Neural crest cell (in vitro differentiated cells): ENCODE data around the gene P2RX4. TPM values are rescaled to one million over a fixed set of nuclear protein-coding genes. Genes with fewer than 3 reads are reported as not detected.

ENCODE experiments used
- DNase-seq: peaks from one replicate; pipeline ENCODE4 v3.0.0; 2021; ENCODE audit warnings: low read depth, mixed read lengths, low spot score
- H3K27ac Mint-ChIP-seq: one replicate; pipeline ENCODE4 v1.8.0; 2021; ENCODE audit warnings: mild to moderate bottlenecking, mixed read lengths; ENCODE audit not compliant: unreplicated experiment
- H3K27me3 Mint-ChIP-seq: 2 replicates; pipeline ENCODE4 v1.8.0; 2021; ENCODE audit warnings: low read depth, mild to moderate bottlenecking, mixed read lengths
- H3K36me3 Mint-ChIP-seq: 2 replicates; pipeline ENCODE4 v1.8.0; 2021; ENCODE audit warnings: low read depth, mild to moderate bottlenecking, mixed read lengths
- H3K4me1 Mint-ChIP-seq: 2 replicates; pipeline ENCODE4 v1.8.0; 2021; ENCODE audit warnings: mixed read lengths
- H3K4me3 Mint-ChIP-seq: one replicate; pipeline ENCODE4 v1.8.0; 2021; ENCODE audit warnings: mild to moderate bottlenecking, mixed read lengths
- H3K9me3 Mint-ChIP-seq: 2 replicates; pipeline ENCODE4 v1.8.0; 2021; ENCODE audit warnings: mixed read lengths
- CTCF ChIP-seq: fragments of 200-600 bp; sonication (generic); conservative IDR thresholded peaks from 2 replicates; pipeline ENCODE4 v1.5.0; 2021; ENCODE audit warnings: antibody characterized with exemption, mild to moderate bottlenecking
- total RNA-seq: library from RNA; stranded (reverse); gene quantifications from 2 replicates; pipeline ENCODE4 v1.2.1, GENCODE V29; 2021

P2RX4 gene
- total RNA-seq, 1 donor from 2014 or later, result 10.8 TPM

- no peak for TF ChIP-seq CTCF
- H3K4me3 Mint-ChIP-seq, result no peak overlapping the region
- no peaks in the 10 kb centered on the region for H3K4me1 Mint-ChIP-seq
- H3K36me3 Mint-ChIP-seq, result no peaks in the 10 kb centered on the region
- H3K27me3 Mint-ChIP-seq, result no peaks in the 10 kb centered on the region
- DNase-seq, result no peak
- no peaks in the 10 kb centered on the region for H3K9me3 Mint-ChIP-seq
- H3K27ac Mint-ChIP-seq, result no peak overlapping the region
These were observed 20.8 kb upstream of the P2RX4 start for GRCh38 chr12:121189131-121189530.

- Mint-ChIP-seq H3K4me3 (no peak overlapping the region), H3K27me3 (no peaks in the 10 kb centered on the region), H3K9me3 (no peaks in the 10 kb centered on the region), H3K27ac (no peak overlapping the region), H3K36me3 (no peaks in the 10 kb centered on the region), H3K4me1 (no peaks in the 10 kb centered on the region)
- TF ChIP-seq CTCF, result no peak
- DNase-seq, result no peak
These were observed 20.2 kb upstream of the P2RX4 start for GRCh38 chr12:121189619-121190155.

GRCh38 chr12:121190523-121191031 lies 19.4 kb upstream of the P2RX4 start:
- TF ChIP-seq CTCF, result no peak
- DNase-seq, result no peak
- H3K36me3 Mint-ChIP-seq, result no peaks in the 10 kb centered on the region
- H3K27me3 Mint-ChIP-seq, result no peaks in the 10 kb centered on the region
- no peaks in the 10 kb centered on the region for H3K9me3 Mint-ChIP-seq
- H3K4me1 Mint-ChIP-seq, result no peaks in the 10 kb centered on the region
- no peak overlapping the region for H3K27ac Mint-ChIP-seq
- H3K4me3 Mint-ChIP-seq, result no peak overlapping the region

GRCh38 chr12:121191151-121191550 lies 18.8 kb upstream of the P2RX4 start:
- Mint-ChIP-seq H3K4me3 (no peak overlapping the region), H3K27ac (peak overlapping the region; percentile 21), H3K36me3 (no peaks in the 10 kb centered on the region), H3K4me1 (no peaks in the 10 kb centered on the region), H3K9me3 (no peaks in the 10 kb centered on the region), H3K27me3 (no peaks in the 10 kb centered on the region)
- no peak for TF ChIP-seq CTCF
- DNase-seq, result no peak

- no peak for DNase-seq
- Mint-ChIP-seq H3K27ac (no peak overlapping the region), H3K9me3 (no peaks in the 10 kb centered on the region), H3K4me3 (no peak overlapping the region), H3K27me3 (no peaks in the 10 kb centered on the region), H3K4me1 (no peaks in the 10 kb centered on the region), H3K36me3 (no peaks in the 10 kb centered on the region)
- TF ChIP-seq CTCF, result no peak
These were observed 13.0 kb upstream of the P2RX4 start for GRCh38 chr12:121196902-121197301.
